ENCODE measurements around the gene ATXN7L3.

ATXN7L3 gene

DNA sequence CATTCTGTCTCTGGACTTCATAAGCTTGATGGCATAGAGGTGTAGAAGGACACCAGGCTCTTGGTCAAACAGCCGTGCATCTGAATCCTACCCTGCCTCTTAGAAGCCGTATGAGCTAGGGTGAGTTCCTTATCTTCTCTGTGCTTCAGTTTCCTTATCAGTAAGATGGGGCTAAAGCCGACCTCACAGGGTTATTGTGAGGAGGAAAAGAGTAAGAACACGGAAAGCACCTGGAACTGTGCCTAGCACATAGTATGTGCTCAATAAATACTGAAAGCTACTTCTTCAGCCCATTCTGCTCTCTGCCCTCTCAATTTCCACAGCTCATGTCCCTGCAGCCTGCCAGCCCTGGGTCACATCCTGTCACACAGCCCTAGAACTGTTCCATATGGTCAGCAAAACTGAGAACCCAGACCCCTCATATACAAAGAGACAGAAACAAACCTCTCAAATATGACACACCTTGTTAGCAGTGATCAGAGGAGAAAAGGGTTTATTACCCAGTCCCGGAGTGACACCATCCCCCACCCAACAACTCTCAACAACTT, 36.8 kb upstream of the ATXN7L3 start:
- Histone ChIP-seq H3K36me3 (no peaks in the 10 kb centered on the region), H3K9me3 (no peaks in the 10 kb centered on the region), H3K4me1 (no peaks in the 10 kb centered on the region; the same call in 1 of the 2 replicates), H3K4me3 (ENCODE audit: low read depth, low read length) (no peak overlapping the region), H3K27me3 (no peaks in the 10 kb centered on the region)
- TF ChIP-seq, protein P1, sequence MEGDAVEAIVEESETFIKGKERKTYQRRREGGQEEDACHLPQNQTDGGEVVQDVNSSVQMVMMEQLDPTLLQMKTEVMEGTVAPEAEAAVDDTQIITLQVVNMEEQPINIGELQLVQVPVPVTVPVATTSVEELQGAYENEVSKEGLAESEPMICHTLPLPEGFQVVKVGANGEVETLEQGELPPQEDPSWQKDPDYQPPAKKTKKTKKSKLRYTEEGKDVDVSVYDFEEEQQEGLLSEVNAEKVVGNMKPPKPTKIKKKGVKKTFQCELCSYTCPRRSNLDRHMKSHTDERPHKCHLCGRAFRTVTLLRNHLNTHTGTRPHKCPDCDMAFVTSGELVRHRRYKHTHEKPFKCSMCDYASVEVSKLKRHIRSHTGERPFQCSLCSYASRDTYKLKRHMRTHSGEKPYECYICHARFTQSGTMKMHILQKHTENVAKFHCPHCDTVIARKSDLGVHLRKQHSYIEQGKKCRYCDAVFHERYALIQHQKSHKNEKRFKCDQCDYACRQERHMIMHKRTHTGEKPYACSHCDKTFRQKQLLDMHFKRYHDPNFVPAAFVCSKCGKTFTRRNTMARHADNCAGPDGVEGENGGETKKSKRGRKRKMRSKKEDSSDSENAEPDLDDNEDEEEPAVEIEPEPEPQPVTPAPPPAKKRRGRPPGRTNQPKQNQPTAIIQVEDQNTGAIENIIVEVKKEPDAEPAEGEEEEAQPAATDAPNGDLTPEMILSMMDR (IDR thresholded peaks at IDR 0.05; ENCODE audit: low read depth, low read length): no peak
- DNase-seq: no peak

DNA sequence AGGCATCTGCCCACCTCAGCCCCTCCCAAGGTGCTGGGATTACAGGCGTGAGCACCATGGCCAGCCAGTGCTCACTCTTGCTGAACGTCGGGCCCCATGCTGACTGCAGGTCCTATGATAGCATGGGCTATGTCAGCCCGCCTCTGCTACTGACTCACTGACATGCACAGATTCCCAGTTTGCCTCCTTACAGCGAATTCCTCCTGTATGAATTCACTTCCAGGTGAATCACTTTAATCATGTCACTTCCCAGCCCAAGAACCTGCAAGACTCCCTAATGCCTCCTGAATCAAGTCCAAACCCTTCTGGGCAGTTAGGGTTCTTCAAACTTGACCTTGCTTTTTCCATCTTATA, 35.9 kb upstream of the ATXN7L3 start:
- Histone ChIP-seq H3K36me3 (no peaks in the 10 kb centered on the region), H3K4me3 (ENCODE audit: low read depth, low read length) (no peak overlapping the region), H3K9me3 (no peaks in the 10 kb centered on the region), H3K27me3 (no peaks in the 10 kb centered on the region), H3K4me1 (no peaks in the 10 kb centered on the region; the same call in 1 of the 2 replicates)
- TF ChIP-seq, protein P1 (IDR thresholded peaks at IDR 0.05; ENCODE audit: low read depth, low read length): no peak
- DNase-seq: no peak

DNA sequence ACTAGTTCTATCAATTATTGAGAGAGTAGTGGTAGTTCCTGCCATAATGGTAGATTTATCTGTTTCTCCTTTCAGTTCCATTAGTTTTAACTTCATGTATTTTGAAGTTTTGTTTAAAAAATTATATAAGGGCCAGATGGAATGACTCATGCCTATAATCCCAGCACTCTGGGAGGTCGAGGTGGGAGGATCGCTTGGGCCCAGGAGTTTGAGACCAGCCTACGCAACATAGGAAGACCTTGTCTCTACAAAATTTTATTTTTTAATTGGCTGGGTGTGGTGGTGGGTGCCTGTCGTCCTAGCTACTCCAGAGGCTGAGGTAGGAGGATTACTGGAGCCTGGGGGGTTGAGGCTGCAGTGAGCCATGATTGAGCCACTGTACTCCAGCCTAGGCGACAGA, 33.9 kb upstream of the ATXN7L3 start:
- TF ChIP-seq, protein P1 (IDR thresholded peaks at IDR 0.05; ENCODE audit: low read depth, low read length): no peak
- Histone ChIP-seq H3K9me3 (no peaks in the 10 kb centered on the region), H3K4me1 (no peaks in the 10 kb centered on the region), H3K36me3 (no peaks in the 10 kb centered on the region), H3K4me3 (ENCODE audit: low read depth, low read length) (no peak overlapping the region), H3K27me3 (no peaks in the 10 kb centered on the region)
- DNase-seq: no peak

DNA sequence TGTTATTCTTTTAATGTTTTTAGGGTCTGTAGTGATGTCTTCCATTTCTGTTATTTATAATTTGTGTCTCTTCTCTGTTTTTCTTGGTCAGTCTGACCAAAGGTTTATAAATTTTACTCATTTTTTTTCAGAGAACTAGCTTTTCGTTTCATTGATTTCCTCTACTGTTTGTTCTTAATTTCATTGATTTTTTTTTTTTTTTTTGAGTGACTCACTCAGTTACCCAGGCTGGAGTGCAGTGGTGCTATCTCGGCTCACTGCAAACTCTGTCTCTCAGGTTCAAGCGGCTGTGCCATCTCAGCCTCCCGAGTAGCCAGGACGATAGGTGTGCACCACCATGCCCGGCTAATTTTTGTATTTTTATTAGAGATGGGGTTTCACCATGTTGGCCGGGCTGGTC, 32.4 kb upstream of the ATXN7L3 start:
- Histone ChIP-seq H3K4me3 (ENCODE audit: low read depth, low read length) (no peak overlapping the region), H3K9me3 (no peaks in the 10 kb centered on the region), H3K27me3 (no peaks in the 10 kb centered on the region), H3K36me3 (no peaks in the 10 kb centered on the region), H3K4me1 (no peaks in the 10 kb centered on the region)
- TF ChIP-seq, protein P1 (IDR thresholded peaks at IDR 0.05; ENCODE audit: low read depth, low read length): no peak
- DNase-seq: no peak

DNA sequence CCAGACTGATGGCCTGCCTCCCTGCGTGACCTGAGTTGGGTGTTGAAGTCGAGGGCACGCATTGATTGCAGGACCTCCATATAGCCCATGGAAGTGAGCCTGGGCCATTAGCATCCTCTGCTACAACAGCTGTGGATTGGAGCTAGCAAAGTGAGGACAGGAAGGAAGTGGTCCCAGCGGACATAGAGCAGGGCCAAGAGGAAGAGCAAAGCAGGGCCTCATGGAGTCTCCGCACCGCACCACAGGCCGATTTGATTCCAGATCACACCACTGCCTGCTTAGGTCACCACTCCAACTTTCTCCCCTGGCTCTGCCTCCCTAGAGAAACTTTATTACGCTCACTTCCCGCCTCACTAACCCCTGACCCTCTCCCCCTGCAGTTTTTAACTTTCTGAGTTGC, 30.5 kb upstream of the ATXN7L3 start:
- H3K36me3 ChIP-seq: no peaks in the 10 kb centered on the region
- H3K4me1 ChIP-seq: no peaks in the 10 kb centered on the region
- no peak for DNase-seq
- no peak overlapping the region for H3K4me3 ChIP-seq (ENCODE audit: low read depth, low read length)
- H3K27me3 ChIP-seq: no peaks in the 10 kb centered on the region
- no peaks in the 10 kb centered on the region for H3K9me3 ChIP-seq
- TF ChIP-seq, protein P1 (IDR thresholded peaks at IDR 0.05; ENCODE audit: low read depth, low read length): no peak

DNA sequence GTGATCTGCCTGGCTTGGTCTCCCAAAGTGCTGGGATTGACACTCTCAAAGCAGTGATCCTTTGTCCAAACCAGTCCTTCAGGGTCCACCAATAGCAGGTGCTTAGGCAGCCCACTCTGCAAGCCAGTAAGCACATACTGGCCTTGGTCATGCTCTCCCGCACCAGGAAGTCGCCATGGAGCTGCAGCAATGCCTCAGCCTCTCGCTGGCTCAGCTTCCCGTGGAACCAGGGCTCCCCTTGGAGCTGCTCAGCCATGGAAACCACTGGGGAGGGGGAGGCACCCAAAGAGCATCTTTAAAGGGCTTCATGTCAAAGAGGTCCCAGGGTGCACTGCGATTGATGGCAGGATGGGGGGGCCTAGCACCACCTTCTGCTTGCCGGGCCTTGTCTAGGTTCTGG, 29.4 kb upstream of the ATXN7L3 start:
- Histone ChIP-seq H3K36me3 (no peaks in the 10 kb centered on the region), H3K4me1 (no peaks in the 10 kb centered on the region), H3K9me3 (no peaks in the 10 kb centered on the region), H3K4me3 (ENCODE audit: low read depth, low read length) (no peak overlapping the region), H3K27me3 (no peaks in the 10 kb centered on the region)
- TF ChIP-seq, protein P1 (IDR thresholded peaks at IDR 0.05; ENCODE audit: low read depth, low read length): no peak
- DNase-seq: no peak

Data from BE2C (cell line).